Osteocyte (in vitro differentiated cells): ENCODE measurements around the gene ZNF217. TPM values are rescaled to one million over a fixed set of nuclear protein-coding genes. Genes with fewer than 3 reads are reported as not detected.

Experiments used
- DNase-seq: peaks from one replicate; pipeline ENCODE4 v3.0.0; 2021; ENCODE audit warnings: mixed read lengths; ENCODE audit not compliant: unreplicated experiment; ENCODE audit errors: extremely low spot score
- H3K27ac Mint-ChIP-seq: one replicate; pipeline ENCODE4 v1.8.0; 2021; ENCODE audit warnings: mild to moderate bottlenecking, mixed read lengths; ENCODE audit not compliant: unreplicated experiment
- H3K27me3 Mint-ChIP-seq: one replicate; pipeline ENCODE4 v1.8.0; 2021; ENCODE audit warnings: mixed read lengths; ENCODE audit not compliant: unreplicated experiment
- H3K36me3 Mint-ChIP-seq: one replicate; pipeline ENCODE4 v1.8.0; 2021; ENCODE audit warnings: mixed read lengths; ENCODE audit not compliant: unreplicated experiment
- H3K4me1 Mint-ChIP-seq: one replicate; pipeline ENCODE4 v1.8.0; 2021; ENCODE audit warnings: mixed read lengths; ENCODE audit not compliant: unreplicated experiment
- H3K4me3 Mint-ChIP-seq: one replicate; pipeline ENCODE4 v1.8.0; 2021; ENCODE audit warnings: mild to moderate bottlenecking, moderate library complexity, mixed read lengths; ENCODE audit not compliant: unreplicated experiment
- H3K9me3 Mint-ChIP-seq: one replicate; pipeline ENCODE4 v1.8.0; 2021; ENCODE audit warnings: mixed read lengths; ENCODE audit not compliant: unreplicated experiment
- CTCF ChIP-seq: fragments of 200-600 bp; sonication (generic); IDR thresholded peaks from 2 replicates; pipeline ENCODE4 v1.5.0; 2021; ENCODE audit warnings: antibody characterized with exemption, mild to moderate bottlenecking, moderate library complexity
- total RNA-seq: library from RNA; stranded (reverse); gene quantifications from 2 replicates; pipeline ENCODE4 v1.2.1, GENCODE V29; 2021

The ZNF217 gene
- total RNA-seq, 1 donor from 2014 or later: 44.3 TPM

- Mint-ChIP-seq H3K27ac (no peak overlapping the region), H3K27me3 (no peaks in the 10 kb centered on the region), H3K9me3 (no peaks in the 10 kb centered on the region), H3K4me1 (peaks cover 18% of the 10 kb centered on the region), H3K4me3 (no peak overlapping the region), H3K36me3 (peaks cover 60% of the 10 kb centered on the region)
- TF ChIP-seq CTCF: no peak
- DNase-seq: peak; percentile 63
Observed at GRCh38 chr20:53574259-53574789, 19.3 kb downstream of the ZNF217 start.

- TF ChIP-seq CTCF: no peak
- no peaks in the 10 kb centered on the region for H3K4me1 Mint-ChIP-seq
- DNase-seq: peak; percentile 59
- no peaks in the 10 kb centered on the region for H3K9me3 Mint-ChIP-seq
- H3K4me3 Mint-ChIP-seq: no peak overlapping the region
- H3K27ac Mint-ChIP-seq: no peak overlapping the region
- peaks cover 62% of the 10 kb centered on the region for H3K36me3 Mint-ChIP-seq
- no peaks in the 10 kb centered on the region for H3K27me3 Mint-ChIP-seq
Observed at GRCh38 chr20:53571555-53572286, 21.9 kb downstream of the ZNF217 start.

- Mint-ChIP-seq H3K9me3 (no peaks in the 10 kb centered on the region), H3K27ac (no peak overlapping the region), H3K27me3 (no peaks in the 10 kb centered on the region), H3K36me3 (peaks cover 57% of the 10 kb centered on the region), H3K4me3 (no peak overlapping the region), H3K4me1 (no peaks in the 10 kb centered on the region)
- TF ChIP-seq CTCF: no peak
- DNase-seq: peak; percentile 48
Observed at GRCh38 chr20:53570446-53571276, 23.0 kb downstream of the ZNF217 start.

GRCh38 chr20:53569606-53570307 is 23.9 kb downstream of the ZNF217 start:
- Mint-ChIP-seq H3K9me3 (no peaks in the 10 kb centered on the region), H3K36me3 (peaks cover 55% of the 10 kb centered on the region), H3K27me3 (no peaks in the 10 kb centered on the region), H3K4me3 (no peak overlapping the region), H3K27ac (peak overlapping the region; percentile 7), H3K4me1 (no peaks in the 10 kb centered on the region)
- TF ChIP-seq CTCF: no peak
- DNase-seq: peak; percentile 36
